GM12875 (cell line): ENCODE results near the gene OSBPL1A.
A peak's percentile ranks its signal among the peaks of the same experiment; 100 is the strongest.

Experiments
- H3K4me3 ChIP-seq: one replicate; pipeline ENCODE4 v1.5.1; 2011; ENCODE audit warnings: low read depth, low read length, control low read depth
- CTCF ChIP-seq: IDR thresholded peaks from 2 replicates; pipeline ENCODE4 v1.5.1; 2011; ENCODE audit warnings: low read depth, mild to moderate bottlenecking, control low read depth, inconsistent platforms, low read length, moderate library complexity, borderline replicate concordance; ENCODE audit not compliant: insufficient read depth

OSBPL1A gene

GRCh38 chr18:24428709-24429108, 31.1 kb upstream of the OSBPL1A start:
- H3K4me3 ChIP-seq = no peak overlapping the region
- no peak for TF ChIP-seq CTCF

- H3K4me3 ChIP-seq = no peak overlapping the region
- TF ChIP-seq CTCF = no peak
Measured at GRCh38 chr18:24427484-24427883, 29.9 kb upstream of the OSBPL1A start.

GRCh38 chr18:24426398-24427294, 29.0 kb upstream of the OSBPL1A start, which contains the start of gene IMPACT:
Gene IMPACT, plus strand, starts transcription at chr18:24426670. Its CDS starts 87 bp downstream, at chr18:24426757.
- no peak for TF ChIP-seq CTCF
- H3K4me3 ChIP-seq = peak within 1 kb of the TSS; percentile 63

GRCh38 chr18:24426073-24426397, 28.4 kb upstream of the OSBPL1A start:
- no peak for TF ChIP-seq CTCF

GRCh38 chr18:24421831-24422230, 24.2 kb upstream of the OSBPL1A start:
- H3K4me3 ChIP-seq = no peak overlapping the region
- no peak for TF ChIP-seq CTCF

More at GRCh38 chr18:24426073-24426397, 28.4 kb upstream of the OSBPL1A start:
- H3K4me3 ChIP-seq = peak overlapping the region; percentile 63

GRCh38 chr18:24420551-24420950, 22.9 kb upstream of the OSBPL1A start:
- TF ChIP-seq CTCF = no peak
- H3K4me3 ChIP-seq = no peak overlapping the region

- TF ChIP-seq CTCF = no peak
- H3K4me3 ChIP-seq = no peak overlapping the region
Measured at GRCh38 chr18:24417480-24417879, 19.9 kb upstream of the OSBPL1A start.
